ENCODE measurements around the gene SUV39H1. TPM values are rescaled to one million over a fixed set of nuclear protein-coding genes. Genes with fewer than 3 reads are reported as not detected.
"Not testable (repeated sequence)": the region's sequence is repeated elsewhere in the genome, so short reads cannot be mapped to it uniquely, and the experiment has no call there.

The SUV39H1 gene, protein sequence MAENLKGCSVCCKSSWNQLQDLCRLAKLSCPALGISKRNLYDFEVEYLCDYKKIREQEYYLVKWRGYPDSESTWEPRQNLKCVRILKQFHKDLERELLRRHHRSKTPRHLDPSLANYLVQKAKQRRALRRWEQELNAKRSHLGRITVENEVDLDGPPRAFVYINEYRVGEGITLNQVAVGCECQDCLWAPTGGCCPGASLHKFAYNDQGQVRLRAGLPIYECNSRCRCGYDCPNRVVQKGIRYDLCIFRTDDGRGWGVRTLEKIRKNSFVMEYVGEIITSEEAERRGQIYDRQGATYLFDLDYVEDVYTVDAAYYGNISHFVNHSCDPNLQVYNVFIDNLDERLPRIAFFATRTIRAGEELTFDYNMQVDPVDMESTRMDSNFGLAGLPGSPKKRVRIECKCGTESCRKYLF
- total RNA-seq (2014; rRNA removed; shearing (Covaris generic)): 15.1 and 22.8 TPM in 2 replicates

DNA sequence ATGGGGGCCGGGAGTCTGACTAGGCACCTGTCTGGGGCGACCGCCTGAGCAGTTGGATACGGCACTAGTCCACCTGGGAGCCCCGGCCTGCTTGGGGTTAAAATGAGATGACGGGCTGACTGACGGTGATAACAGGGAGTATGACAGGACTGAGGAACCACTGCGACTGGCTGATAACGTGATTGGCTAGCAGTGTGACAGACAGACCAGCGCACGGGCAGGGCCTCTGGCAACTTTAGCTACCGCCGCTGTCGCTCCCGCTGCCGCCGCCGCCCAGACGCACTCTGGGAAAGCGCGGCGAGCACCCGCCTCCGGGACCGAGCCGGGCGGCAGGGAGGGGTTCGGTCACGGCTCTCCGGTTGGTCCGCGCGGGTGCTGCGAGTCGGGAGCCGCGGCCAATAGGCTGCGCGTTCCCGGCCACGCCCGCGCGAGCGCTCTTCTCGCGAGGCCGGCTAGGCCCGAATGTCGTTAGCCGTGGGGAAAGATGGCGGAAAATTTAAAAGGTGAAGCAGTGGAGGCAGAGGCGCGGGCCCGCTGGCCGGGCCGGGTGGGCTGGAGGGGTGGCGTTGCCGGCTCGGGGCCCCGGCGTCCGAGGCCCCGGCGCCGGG lies at the start of gene SUV39H1:
Gene SUV39H1 (plus strand): TSS at position 434 of the 608 bp plus-strand sequence. CDS start 51 bp downstream, at position 485.
- DNase-seq (ENCODE audit: low read depth): peak; percentile 90

DNA sequence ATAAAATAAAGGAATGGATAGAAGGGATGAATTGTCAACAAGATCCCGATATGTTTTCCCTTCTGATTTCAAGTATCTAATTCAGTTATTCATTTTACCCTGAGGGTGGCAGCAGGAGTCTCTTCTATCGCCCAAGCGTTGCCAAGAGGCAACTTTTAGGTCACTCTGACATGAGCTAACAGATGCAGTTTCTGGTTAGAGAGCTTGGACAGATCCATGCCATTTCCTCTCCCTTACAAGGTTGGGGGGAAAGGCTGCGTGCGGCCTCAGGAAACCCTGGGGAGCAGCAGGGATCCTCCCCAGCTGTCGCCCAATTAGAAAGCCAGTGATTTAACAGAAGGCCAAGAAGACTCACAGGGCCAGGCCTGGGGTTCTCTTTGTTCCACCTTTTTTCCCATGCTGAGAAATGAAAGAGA lies 48.2 kb upstream of the SUV39H1 start:
- peak; percentile 63 for DNase-seq (ENCODE audit: low read depth)

DNA sequence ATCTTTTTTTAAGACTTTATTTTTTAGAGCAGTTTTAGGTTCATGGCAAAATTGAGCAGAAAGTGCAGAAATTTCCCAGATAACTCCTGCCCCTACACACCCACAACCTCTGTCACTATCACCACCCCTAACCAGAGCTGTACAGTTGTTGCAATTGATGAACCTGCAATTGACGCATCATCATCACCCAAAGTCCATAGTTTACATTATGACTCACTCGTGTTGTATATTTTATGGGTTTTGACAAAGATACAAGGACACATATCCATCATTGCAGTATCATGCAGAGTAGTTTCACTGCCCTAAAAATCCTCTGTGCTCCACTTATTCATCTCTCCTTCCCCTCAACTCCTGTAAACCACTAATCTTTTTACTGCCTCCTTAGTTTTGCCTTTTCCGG lies 47.4 kb upstream of the SUV39H1 start:
- DNase-seq (ENCODE audit: low read depth): peak; percentile 18

DNA sequence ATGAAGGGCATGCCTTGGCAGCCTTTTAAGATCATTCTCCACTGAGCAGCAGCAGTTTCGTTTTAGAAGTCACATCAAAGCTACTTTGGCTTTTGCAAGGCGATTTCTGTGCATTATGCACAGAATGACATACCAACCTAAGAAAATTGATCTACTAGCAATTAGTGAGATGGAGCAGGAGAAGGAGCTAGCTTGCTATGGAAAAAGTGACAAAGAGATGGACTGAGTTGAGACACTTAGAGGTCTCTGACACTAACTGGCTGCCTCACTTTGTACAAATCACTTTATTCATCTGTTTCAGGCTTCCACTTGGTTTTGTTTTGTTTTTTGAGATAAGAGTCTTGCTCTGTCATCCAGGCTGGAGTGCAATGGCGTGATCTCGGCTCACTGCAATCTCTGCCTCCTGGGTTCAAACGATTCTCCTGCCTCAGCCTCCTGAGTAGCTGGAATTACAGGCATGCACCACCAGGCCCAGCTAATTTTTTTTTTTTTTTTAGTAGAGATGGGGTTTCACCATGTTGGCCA lies 44.4 kb upstream of the SUV39H1 start:
- not testable (repeated sequence) for DNase-seq (ENCODE audit: low read depth)

DNA sequence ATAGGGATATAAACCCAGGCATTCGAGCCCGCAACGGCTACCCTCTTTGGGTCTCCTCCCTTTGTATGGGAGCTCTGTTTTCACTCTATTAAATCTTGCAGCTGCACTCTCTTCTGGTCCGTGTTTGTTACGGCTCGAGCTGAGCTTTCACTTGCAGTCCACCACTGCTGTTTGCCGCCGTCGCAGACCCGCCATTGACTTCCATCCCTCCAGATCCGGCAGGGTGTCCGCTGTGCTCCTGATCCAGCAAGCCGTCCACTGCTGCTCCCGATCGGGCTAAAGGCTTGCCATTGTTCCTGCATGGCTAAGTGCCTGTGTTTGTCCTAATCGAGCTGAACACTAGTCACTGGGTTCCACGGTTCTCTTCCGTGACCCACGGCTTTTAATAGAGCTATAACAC lies 41.8 kb upstream of the SUV39H1 start:
- not testable (repeated sequence) for DNase-seq (ENCODE audit: low read depth)

DNA sequence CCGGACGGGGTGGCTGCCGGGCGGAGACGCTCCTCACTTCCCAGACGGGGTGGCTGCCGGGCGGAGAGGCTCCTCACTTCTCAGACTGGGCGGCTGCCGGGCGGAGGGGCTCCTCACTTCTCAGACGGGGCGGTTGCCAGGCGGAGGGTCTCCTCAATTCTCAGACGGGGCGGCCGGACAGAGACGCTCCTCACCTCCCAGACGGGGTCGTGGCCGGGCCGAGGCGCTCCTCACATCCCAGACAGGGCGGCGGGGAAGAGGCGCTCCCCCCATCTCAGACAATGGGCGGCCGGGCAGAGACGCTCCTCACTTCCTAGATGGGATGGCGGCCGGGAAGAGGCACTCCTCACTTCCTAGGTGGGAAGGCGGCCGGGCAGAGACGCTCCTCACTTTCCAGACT lies 36.8 kb upstream of the SUV39H1 start:
- not testable (repeated sequence) for DNase-seq (ENCODE audit: low read depth)

DNA sequence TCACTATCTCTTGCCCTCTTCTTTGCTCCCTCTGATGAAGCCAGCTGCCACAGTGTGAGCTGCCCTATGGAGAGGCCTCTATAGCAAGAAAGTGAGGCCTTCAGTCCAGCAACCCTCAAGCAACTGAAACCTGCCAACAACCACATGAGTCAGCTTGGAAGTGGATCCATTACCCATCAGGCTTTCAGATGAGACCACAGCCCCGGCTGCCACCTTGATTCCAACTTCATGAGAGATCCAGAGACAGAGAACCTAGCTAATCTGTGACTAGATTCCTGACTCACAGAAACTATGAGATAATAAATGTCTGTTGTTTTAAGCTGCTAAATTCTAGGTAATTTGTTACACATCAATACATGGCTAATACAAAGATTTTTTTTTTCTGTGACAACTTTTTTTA lies 33.3 kb upstream of the SUV39H1 start:
- DNase-seq (ENCODE audit: low read depth): no peak

DNA sequence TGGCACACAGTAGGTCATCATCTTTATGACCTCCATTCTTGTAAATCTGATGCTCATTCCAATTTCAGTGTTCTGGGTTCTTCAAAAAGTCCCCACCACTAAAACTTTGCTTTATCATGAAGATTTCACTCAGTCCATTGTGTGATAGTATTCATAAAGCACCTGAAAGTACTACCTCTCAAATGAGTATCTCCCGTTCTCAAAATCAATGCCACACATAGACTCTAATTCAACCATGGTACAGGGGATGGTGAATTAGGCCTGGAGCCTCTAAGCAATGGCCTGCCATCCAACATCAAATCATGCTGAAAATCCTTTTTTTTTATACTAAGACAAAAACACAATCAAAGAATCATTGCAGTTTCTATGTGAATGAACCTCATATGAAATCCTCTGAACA lies 32.4 kb upstream of the SUV39H1 start:
- no peak for DNase-seq (ENCODE audit: low read depth)

DNA sequence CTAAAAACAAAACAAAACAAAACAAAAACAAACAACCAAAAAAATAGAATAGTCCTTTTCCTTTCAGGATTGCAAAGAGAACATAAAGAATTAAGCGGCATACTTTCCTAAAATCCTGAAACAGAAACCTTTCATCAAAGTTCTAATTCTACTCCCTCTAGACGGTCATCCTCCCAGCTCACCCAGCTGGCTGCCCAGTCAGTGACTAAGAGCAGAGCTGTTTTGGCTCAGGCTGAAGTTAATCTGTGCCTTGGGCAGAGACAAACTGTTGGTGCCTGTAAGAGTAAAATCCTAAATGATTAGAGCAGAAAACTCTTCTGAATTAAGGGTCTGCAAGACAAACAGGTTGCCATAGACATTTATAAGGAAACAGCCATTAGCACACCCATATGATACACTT lies 30.5 kb upstream of the SUV39H1 start:
- DNase-seq (ENCODE audit: low read depth): peak; percentile 29

DNA sequence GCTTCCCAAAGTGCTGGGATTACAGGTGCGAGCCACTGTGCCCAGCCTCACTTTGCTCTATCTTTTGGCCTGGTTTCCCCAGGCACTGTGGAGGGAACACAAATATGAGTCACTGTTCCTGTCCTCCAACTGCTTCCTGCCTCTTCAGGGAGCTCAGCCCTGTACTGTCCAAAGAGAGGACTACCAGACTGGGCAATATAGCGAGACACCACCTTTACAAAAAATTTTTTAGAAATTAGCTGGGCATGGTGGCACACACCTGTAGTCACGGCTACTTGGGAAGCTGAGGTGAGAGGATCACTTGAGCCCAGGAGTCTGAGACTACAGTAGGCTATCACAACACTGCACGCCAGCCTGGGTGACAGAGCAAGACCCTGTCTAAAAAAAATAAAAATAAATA lies 29.9 kb upstream of the SUV39H1 start:
- DNase-seq (ENCODE audit: low read depth): no peak

DNA sequence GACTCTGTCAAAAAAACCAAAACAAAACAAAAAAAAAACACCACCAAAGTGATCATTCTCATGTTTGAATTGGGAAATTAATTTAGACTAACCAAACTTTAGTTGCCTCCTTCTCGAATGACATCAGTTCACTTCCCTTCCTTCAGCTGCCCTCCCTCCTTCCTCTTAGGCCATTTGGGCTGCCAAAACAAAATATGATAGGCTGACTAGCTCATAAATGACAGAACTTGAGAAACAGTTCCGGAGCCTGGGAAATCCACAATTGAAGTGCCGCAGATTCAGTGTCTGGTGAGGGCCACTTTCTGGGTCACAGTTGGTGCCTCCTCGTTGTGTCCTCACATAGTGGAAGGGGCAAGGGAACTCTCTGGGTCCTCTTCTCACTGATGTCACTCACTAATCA lies 29.0 kb upstream of the SUV39H1 start:
- no peak for DNase-seq (ENCODE audit: low read depth)

DNA sequence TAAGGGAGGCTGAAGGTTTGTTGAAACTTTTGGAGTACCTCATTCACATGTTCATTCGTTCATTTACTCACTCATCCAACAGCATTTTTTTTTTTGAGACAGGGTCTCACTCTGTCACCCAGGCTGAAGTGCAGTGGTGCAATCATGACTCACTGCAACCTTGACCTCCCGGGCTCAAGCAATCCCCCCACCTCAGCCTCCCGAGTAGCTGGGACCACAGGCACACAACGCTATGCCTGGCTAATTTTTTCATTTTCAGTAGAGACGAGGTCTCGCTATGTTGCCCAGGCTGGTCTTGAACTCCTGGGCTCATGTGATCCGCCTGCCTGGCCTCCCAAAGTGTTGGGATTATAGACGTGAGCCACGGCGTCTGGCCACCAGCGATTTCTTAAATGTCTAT lies 28.3 kb upstream of the SUV39H1 start:
- not testable (repeated sequence) for DNase-seq (ENCODE audit: low read depth)

DNA sequence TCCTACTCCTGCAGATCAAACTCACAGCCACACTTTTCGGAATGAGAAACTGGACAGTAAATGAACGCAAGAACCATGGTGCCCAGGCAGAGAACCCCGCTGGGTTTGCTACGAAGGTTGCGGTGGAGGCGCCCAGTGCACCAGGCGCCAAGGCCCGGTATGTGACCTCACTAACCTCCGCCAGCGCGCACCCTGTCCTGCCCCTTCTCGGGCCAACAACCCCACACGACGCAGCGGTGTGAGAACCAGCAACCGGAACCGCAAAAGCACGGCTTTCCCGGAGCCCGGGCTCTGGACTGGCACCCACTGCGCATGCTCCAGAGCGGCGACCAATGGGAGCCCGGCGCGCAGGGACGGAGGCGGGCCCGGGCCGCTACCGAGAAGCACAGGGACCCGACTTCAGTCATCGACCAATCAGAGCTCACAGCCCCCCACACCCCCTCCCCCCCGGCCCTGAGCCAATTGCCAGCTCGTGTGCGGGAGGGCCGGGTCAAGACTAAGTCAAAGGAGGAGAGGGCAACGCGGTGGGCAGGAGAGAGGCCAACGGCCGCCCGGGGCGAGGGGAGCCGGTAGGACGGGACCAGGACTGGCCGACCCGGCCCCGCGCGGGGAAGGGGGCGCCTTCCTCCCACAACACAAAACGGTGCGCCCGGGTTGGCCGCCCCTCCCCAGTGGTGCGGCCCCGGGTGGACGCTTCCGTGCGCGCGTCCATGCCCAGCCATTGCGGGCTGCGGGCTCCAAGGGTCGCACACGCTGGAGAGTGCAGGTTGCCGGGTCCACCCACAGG lies 20.2 kb upstream of the SUV39H1 start:
- DNase-seq (ENCODE audit: low read depth): peak; percentile 89

DNA sequence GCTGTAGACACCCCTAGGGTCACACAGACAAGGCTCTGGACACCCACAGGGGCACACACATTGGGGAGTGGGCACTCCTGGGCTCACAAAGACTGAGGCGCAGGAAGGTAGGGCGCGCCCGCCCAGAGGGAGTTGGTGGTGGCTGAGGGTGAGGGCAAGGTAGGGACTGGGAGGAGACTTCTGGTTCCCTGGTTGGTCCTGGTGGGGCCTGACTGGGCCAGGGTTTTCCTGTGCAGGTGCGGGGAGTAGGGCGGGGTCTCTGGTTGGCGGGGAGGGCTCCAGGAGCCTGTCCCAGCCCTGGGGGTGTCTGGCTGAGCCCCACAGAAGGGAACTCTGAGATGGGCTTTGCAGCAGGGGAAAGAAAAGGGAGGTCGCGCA lies 19.7 kb upstream of the SUV39H1 start:
- DNase-seq (ENCODE audit: low read depth): no peak

DNA sequence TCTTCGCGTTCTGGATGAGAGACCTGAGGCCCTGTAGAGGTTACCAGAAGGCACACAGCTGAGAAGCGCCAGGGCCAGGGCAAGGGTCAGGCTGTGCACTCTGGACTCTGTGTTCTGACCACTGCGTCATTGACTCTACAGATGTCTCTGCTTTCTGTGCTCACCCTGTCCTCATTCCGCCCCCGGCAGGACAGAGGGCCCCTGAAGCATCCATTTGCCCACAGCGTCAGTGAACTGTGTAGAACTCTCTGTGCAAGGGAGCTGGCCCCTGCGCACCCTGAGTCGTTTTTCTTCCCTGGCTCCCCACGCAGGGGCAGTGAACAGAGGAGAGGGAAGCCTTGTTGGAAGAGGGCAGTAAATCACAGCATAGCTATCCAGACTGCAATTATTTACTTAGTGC lies 19.0 kb upstream of the SUV39H1 start:
- no peak for DNase-seq (ENCODE audit: low read depth)

DNA sequence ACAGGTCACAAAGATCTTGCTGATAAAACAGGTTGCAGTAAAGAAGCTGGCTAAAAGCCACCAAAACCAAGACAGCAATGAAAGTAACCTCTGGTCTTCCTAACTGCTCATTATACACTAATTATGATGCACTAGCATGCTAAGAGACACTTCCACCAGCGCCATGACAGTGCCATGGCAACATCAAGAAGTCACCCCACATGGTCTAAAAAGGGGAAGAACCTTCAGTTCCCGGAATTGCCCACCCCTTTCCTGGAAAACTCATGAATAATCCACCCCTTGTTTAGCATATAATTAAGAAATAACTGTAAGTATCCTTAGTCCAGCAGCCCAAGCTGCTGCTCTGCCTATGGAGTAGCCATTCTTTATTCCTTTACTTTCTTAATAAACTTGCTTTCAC lies 16.1 kb upstream of the SUV39H1 start:
- DNase-seq (ENCODE audit: low read depth): peak; percentile 21

DNA sequence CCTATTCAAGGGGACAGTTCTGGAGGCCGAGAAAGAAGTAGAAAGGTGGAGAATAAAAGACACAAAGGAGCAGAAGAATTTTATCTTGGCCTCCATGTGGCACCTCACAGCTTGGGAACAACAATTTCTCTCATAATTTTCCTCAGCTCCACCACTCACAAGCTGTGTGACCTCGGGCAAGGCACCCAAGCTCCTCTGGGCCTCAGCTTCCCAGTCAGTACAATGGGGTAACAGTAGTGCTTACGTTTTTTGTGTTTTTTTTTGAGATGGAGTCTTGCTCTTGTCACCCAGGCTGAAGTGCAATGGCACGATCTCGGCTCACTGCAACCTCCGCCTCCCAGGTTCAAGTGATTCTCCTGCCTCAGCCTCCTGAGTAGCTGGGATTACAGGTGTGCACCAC lies 15.6 kb upstream of the SUV39H1 start:
- DNase-seq (ENCODE audit: low read depth): not testable (repeated sequence)

DNA sequence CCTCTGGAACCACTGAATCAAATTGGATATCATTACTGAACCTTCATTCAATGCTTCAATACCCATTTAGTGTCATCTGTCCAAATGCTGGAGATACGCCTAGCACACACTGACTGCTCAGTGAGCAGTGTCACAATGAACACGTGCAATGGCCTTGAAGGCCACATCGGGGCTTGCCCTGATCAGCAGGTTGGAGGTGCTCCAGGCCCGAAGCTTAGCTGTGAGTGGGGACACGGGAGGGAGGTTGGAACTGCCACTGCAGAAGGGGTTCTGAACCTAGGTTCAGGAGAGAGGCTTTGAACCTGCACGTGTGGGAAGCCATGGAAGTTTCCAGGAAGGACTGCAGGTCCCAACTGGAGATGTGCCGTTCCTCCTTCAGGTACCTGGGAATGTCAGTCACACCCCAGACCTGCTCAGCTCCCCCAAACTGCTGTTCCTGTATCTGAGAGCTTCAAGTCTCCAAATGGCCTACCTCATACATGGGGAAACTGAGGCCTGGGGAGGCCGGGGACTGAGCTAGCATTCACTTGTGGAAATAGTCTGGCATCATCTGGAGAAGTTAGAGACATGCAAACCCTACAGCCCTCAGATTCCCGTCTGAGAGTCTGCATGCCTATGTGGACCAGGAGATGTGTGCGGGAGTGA lies 14.9 kb upstream of the SUV39H1 start:
- DNase-seq (ENCODE audit: low read depth): no peak

DNA sequence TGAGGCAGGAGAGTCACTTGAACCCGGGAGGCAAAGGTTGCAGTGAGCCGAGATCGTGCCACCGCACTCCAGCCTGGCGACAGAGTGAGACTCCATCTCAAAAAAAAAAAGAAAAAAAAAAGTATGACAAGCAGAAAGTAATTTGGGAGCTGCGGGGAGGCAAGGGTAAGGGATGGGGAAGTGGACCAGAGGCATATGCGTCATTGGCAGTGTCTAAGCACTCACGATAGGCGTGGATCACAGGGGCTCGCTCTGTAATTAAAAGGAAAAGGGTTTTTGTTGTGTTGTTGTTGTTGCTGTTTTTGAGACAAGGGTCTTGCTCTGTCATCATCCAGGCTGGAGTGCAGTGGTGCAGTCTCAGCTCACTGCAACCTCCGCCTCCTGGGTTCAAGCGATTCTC lies 13.7 kb upstream of the SUV39H1 start:
- DNase-seq (ENCODE audit: low read depth): not testable (repeated sequence)

DNA sequence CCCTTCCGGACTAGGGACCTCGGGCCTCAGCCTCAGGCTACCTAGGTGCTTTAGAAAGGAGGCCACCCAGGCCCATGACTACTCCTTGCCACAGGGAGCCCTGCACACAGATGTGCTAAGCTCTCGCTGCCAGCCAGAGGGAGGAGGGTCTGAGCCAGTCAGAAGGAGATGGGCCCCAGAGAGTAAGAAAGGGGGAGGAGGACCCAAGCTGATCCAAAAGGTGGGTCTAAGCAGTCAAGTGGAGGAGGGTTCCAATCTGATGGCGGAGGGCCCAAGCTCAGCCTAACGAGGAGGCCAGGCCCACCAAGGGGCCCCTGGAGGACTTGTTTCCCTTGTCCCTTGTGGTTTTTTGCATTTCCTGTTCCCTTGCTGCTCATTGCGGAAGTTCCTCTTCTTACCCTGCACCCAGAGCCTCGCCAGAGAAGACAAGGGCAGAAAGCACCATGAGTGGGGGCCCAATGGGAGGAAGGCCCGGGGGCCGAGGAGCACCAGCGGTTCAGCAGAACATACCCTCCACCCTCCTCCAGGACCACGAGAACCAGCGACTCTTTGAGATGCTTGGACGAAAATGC lies 13.0 kb upstream of the SUV39H1 start, which contains the start of gene WAS:
Gene WAS (plus strand): TSS at position 389 of the 572 bp plus-strand sequence. CDS start 55 bp downstream, at position 444.
- DNase-seq (ENCODE audit: low read depth): no peak

DNA sequence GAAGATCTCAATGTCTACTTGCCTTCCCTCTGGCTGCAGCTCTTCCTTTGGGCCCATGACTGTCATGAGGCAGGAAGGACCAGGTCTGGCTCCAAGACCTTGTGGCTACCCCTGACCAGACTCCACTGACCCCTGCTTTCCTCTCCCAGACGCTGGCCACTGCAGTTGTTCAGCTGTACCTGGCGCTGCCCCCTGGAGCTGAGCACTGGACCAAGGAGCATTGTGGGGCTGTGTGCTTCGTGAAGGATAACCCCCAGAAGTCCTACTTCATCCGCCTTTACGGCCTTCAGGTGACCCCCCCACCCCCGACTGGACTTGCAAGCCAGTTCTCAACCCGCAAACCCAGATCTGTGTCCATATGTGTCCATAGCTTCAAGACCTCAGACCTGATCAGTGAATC lies 12.4 kb upstream of the SUV39H1 start:
- DNase-seq (ENCODE audit: low read depth): no peak

Data from M059J (cell line).